ENCODE data around the gene CELSR1.

Gene CELSR1

DNA sequence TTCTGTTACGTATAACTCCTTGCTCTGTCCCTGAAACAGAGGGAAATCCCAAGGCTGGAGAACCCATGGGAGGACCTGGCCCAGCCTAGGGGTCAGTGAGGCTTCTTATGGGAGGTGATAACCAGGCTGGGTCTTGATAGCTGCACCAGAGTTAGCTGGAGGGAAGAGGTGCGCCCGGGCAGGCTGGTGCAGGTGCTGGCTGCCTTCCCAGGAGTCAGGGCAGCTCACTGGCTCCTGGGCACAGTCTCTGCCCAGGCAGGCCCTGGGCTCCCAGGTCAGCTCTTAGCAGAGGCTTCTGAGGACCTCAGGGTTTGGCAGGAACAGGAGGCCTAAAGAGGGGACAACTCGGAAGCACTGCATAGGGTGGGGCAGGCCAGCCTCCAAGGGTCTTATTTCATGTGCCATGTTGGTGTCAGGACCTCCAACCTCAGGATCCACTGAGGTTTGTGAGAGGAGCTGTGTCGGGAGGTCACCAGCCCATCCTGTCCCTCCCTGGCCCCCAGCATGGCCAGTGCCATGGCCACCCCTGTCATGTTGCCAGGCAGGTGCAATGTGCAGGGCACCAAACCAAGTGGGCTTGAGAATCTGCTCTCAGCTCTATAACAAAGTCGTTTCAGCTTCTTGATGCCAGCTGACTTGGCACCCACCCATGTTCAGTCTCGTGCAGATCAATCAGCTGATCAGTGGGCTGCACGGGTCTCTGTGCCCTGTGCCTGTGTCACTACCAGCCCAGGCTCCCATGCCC, 20.5 kb upstream of the CELSR1 start:
- DNase-seq (ENCODE audit: low spot score), result no peak

DNA sequence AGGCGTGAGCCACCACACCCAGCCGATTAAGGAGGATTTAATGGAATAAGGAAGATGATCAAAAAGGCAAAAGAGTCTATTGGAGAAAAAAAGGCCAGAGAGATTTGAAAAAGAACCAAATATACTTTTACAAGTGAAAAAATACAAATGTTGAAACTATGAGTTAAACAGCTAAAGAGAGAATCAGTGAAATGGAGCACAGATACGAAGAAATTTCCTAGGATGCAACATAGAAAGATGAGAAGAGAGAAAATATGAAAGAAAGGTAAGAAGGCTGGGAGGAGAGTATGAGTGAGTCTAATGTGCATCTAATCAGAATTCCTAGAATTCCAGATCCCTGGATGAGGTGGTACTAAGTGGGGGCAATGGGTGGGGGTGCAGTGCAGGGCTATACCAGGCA, 19.4 kb upstream of the CELSR1 start:
- DNase-seq (ENCODE audit: low spot score), result no peak

DNA sequence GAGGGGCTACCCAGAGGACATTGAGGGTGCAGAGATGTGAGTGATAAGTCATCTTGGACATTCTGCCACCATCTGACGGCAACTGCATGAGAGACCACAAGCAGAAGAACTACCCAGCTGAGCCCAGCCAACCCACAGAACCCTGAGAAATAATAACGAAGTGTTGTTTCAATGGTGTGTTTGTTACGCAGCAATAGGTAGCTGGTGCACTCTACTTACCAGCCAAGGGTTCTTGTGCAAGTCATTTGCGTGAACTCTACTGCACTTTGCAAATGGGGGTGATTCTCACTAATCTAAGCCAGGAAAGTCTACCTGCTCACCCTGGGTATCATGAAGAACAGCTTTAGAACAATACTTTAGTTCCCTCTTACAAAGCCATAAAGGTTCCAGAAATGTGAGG, 15.8 kb upstream of the CELSR1 start:
- no peak for DNase-seq (ENCODE audit: low spot score)

DNA sequence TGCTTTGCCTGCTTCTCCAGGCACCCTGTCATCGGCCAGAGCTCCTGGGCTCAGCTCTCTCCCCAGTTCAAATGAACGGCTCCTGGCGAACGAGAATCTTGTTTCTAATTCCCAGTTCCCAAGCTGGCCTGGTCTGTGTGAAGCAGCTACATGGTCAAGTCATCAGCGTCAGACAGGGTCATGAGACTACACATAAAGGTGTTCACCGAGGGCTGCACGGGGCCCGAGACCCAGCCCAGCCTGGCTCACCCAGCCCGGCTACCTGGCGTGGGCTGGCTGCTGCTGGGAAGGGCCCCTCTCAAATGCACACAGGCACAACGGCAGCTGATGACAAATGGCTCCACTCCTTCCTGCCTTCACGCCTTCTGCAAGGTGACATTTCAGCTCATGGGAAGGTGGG, 14.6 kb upstream of the CELSR1 start:
- no peak for DNase-seq (ENCODE audit: low spot score)

DNA sequence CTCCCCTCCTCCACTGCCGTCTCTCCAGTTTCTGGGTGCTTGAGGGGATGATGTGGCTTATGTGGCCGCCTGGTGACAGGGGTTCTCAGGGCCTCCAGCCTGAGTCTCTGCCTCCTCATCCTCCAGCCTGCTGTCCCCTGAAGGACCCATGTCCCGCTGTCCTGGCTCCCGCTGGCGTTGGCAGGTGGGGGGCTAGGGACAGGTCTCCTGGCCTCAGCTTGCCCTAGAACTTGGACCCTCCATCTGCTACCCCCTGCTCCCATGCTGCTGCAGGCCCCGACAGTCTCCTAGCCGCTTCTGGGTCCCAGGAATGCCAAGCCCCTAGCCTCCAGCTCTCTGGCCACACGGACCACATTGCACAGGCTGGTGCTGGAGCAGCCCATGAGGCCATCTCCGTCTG, 13.9 kb upstream of the CELSR1 start:
- no peak for DNase-seq (ENCODE audit: low spot score)

DNA sequence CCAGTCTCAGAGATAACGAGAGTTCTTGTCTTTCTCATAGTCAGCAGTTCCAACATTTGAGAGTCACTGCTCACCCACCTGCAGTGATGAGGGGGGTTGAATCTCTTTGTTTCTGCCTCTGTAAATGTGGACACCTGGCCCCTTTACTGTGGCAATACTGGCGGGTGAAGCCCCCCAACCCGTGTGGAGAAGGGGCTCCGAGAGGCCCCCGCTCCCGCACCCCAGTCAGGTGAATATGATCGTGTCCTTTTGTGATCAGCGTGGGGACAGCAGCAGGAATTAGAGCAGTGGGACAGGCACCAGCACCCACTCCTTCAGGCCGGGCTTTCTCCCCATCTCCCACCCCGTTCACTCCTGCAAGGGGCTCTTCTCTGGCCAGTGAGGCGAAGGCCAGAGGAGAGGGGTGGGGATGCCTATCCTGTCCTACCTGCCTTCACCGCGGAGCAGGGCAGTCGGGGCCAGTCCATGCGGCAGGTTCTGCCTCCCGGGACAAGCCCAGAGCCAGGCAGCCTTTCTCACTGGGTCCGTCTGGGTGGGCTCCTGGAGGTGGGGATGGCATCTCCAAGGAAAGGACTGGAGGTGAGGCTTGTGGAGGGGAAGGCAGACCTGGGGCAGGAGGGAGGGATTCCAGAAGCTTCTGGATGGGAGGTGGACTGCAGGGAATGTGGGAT, 12.7 kb upstream of the CELSR1 start:
- DNase-seq (ENCODE audit: low spot score), result no peak

DNA sequence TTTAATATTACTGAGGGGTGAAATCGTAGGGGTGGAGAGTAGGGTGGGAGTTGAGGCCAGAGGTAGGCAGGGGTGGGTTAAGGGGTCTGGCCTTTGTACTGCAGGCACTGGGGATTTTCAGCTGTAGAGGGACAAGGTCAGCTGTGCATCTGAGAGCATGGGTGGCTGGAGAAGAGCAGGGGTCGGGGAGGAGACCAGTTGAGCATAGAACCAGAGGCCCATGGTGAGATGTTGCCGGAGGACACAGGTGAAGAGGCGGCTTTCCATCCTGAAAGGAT, 12.1 kb upstream of the CELSR1 start:
- DNase-seq (ENCODE audit: low spot score), result no peak

DNA sequence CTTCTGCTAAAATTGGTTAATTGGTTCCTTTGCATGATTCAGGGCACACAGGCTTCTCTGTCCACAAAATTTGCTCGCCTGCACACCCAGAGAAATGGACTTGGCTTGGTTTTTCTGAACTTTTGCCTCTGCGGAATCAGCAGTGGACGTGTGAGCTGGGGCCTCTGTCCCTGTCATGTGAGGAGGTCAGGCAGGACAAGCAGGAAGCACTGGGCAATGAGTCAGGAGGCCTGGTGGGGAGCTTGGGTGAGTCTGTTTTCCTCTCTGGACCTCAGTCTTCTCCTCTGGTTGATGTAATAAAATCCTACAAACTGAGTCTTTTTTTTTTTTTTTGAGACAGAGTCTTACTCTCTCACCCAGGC, 10.4 kb upstream of the CELSR1 start:
- peak; percentile 93 for DNase-seq (ENCODE audit: low spot score)

DNA sequence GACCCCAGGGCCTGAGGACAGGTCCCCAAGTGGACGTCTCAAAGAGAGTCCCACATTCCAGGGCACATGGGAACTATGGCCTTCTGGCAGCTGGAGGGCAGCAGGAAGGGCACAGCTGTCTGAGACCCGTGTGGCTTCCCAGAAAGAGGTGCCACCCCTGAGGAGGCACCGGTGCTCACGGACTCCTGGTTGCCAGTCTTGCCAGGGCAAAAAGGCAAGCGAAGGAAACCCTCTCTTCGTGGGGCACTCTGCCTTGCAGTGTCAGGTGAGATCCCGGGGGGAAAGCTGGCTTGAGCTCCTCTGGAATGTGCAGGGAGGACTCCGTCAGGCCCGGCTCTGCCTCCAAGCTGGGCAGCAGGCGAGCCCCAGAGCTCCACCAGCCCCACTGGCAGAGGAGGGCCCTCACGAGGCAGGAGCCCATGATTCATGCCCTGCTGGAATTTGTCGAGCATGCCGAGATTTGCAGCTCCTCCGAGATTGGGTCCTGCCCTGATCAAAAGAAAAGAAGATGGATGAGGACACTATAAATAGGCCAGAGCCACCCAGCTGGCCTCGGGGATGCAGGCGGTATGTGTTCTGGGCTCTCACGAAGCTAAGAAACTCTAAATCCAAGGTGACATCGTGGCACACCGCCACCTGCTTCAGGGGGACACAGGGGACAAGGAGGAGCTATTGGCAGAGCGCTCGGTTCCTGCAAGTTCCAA, 9.9 kb upstream of the CELSR1 start:
- peak; percentile 95 for DNase-seq (ENCODE audit: low spot score)

DNA sequence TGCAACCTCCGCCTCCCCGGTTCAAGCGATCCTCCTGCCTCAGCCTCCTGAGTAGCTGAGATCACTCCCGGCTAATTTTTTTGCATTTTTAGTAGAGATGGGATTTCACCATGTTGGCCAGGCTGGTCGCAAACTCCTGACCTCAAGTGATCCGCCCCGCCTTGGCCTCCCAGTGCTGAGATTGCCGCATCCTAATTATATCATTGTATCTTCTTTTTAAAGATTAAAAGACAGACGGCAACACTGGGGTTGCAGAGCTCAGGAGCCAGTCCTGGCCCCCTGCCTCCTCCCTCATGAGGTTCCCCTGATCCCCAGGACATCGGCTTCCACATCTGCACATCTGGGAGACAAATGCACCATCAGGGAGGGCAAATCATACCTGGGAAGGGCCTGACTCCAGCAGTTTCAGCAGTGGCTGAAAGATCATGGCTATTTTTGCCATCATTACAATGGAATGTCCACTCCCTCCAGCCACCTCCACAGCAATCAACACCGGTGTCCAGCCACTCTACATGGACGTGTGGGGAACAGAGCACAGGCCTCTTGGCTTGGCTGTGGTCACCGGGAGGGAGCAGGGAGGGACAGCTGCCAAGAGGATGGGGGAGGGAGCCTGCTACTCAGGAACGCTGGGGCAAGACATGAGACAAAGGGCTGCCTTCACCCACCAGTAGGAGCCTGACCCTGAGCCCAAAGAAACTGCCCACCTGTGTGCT, 9.2 kb upstream of the CELSR1 start:
- peak; percentile 94 for DNase-seq (ENCODE audit: low spot score)

DNA sequence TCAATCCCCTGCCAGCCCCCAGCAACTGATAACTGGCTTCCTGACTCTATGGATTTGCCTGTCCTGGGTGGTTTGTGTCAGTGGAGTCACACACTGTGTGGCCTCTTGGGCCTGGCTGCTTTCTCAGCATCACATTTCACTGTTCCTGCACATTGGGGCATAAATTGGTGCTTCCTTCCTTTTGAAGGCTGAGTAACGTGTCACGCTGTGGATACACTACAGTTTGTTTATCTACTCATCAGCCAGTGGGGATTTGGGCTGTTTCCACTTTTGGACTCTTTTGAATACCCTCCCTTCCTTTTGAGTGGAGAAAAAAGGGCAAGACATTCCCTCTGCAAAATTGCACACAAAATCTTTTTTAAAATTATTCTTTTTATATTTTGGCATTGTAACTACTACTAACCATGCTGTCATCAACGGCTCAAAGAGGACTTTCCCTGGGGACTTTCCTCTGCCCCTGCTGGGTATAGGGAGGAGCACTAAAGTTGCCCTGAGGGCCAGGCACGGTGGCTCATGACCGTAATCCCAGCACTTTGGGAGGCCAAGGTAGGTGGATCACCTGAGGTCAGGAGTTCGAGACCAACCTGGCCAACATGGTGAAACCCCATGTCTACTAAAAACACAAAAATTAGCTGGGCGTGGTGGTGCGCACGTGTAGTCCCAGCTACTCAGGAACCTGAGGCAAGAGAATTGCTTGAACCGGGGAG, 7.8 kb upstream of the CELSR1 start:
- peak; percentile 71 for DNase-seq (ENCODE audit: low spot score)

DNA sequence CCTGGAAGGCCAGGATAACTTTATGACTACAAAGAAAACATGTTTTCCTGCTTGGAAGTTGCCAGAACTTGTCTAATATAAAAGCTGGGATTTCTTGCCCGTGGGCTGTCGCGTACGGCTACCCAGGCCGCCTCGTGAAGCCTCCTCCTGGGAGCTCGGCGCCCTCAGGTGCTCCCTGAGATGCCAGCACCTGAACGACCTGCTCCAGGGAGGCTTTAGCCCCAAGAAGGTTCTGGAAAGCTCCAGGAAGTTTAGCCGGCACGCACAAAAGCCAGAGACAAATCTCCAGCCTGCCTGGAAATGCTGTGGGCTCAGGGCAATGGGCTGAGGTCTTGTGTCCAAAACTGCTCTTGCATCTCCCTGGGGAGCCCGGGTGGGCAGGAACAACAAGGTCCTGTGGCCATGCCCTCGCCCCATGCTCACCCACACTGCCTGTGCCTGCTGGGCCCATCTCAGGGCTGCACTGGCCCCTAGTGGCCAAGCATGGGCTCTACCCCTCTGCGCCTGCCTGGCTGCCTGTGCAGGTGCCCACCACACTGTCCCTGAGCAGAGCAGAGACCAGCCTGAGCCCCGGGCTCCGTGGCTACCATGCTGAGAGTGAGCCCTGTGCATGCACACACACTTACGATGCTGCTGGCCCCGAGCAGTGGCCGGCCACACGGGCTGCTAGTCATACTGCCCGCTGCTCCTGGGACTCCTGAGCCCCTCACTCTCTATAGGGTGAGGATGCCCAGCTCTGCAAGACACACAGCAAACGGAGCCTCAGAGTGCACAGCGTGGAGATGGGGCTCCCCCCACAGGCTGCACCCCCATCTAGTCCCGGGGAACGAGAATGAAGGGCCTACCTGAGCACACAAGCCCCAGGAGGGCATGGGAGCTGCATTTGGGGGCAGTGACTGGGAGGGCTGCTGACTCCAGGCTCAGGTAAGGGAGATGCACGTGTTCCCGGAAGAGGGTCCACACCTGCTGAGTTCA, 4.9 kb upstream of the CELSR1 start:
- peak; percentile 82 for DNase-seq (ENCODE audit: low spot score)

DNA sequence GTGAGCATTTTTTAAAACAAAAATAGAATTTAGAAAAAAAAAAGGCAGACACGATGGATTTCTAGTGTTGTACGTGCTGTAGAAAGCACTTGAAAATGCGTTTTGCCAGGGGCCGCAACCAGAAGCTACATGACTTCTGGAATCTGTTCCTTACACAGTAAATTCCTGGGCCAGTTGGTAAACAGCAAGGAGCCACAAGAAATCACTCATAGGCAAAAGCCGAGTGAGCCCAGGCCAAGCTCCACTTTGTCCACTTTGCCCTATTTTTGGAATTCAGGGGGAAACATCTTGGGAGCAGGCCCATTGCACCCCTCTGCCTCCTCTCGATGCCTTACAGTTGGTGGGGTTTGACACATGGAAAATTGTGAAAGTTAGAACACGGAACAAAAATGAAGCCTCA, 4.1 kb upstream of the CELSR1 start:
- DNase-seq (ENCODE audit: low spot score), result no peak

DNA sequence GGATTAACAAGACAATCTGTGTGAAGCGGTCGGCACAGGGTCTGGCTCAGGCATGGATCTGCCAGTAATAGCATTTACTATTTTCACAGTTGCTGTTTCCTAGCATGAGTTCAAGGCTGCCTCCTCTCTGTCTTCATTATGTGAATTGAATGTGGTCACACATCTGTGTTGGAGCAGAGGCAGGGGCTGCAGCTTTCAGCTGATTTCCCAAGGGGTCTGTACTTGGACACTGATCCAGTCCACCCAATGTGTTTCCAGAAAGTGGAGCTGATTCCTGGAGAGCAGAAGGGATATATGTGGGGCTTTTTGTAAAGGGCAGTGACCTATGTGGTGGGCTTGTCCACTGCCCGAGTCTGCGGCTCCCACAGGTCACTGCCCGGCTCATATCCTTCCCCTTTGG, 3.5 kb upstream of the CELSR1 start:
- DNase-seq (ENCODE audit: low spot score), result no peak

DNA sequence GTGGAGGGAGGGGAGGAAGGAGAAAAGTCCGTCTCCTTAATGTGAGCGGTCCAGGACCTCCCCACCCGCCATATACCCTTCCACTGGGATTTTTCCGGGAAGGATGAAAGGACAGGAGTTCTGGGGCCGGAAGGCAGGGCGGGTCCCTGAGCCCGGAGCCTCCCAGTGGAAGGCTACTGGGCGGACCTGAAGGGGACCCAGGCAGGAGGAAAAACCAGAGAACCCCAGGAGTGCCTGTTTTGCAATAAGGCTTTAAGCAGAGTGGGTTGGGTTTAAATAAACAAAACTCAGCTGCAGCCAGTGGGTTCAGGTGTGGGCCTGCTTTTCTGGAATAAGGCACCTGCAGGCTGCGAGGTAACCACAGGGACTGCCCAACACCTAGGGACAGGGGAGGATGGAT, 1.7 kb upstream of the CELSR1 start:
- peak; percentile 37 for DNase-seq (ENCODE audit: low spot score)

DNA sequence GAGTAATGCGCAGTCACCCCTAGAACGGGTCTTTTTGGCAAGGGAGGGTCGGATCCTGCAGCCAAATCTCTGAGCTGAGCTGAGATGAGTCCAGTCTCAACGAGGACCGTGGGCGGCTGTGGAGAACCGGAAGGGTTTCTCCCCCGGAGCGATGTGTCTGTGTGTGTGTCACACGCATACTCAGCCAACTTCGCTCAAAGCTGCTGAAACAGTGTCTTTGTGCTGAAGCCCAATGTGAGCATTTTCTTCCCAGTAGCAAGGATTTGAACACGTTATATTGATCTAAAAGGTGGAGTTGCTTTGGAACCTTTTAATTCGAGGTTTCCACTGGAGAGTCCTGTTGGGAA, 1.4 kb upstream of the CELSR1 start:
- peak; percentile 77 for DNase-seq (ENCODE audit: low spot score)

DNA sequence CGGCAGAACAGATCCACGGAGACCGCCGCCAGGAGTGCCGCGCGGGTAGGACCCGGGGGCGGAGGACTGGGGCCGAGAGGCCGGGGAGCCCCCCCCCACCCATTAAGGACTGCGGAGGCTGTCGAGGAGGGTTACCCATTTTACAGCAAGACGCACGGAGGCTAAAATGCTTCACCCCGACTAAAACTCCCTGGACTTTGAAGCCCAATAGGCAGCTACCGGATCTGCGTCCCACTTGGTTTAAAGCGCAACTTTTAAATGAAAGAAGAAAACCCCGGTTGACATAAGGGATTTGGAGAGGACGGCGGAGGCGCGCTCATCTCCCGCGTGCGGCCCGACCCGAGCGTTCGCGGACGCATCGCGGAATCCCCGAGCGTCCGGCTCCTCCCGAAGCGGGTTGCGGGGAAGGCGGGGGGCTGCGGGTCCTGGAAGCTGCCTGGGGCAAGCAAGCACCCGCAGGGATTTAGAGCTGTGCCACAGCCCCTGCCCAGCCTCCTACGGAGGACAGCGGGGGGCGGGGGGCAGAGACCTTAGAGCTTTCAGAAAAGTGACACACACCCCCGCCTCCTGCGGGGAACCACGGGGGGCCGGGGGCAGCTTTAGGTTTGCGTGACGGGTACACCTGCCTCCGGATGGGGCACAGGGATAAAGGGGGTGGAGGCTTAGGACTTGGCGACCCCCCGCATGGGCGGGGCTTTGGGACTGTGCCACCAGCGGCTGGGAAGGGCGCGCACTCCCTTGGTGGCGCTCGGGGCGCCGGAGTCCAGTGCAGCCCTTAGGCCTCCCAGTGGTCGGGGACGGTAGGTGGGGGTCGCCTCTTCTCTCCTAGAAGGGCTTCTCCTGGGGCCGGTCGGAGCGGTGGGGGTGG, 760 bp upstream of the CELSR1 start:
- peak; percentile 73 for DNase-seq (ENCODE audit: low spot score)

DNA sequence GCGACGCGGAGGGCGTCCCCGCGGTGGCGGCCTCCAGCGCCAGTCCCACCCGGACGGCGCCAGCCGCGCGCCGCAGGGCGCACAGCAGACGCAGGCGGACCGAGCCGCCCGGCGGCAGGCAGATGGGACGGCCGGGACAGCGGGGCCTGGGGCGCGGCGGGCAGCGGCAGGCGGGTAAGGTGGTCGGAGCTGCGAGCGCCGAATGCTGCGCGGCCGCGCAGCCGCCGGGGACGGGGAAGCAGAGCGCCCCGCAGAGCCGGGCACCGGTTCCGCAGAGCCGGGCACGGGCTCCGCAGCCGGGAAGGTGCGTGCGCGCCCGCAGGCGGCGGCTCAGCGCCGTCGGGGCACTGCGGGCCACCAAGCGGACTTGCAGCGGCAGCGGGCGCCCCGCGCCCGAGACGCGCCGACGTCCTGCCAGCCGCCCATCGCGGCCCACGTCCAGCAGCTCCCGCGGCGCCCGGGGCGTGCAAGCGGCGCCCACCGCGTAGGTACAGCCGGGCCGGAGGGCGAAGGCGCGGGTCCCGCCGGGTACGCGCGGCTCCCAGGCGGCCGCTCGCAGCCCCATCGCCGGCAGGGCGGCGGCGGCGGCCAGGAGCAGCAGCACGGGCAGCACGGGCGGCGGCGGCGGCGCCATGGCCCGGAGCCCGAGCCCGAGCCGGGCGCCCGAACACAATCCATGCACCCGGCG, 739 bp downstream of the CELSR1 start:
- peak; percentile 45 for DNase-seq (ENCODE audit: low spot score)

DNA sequence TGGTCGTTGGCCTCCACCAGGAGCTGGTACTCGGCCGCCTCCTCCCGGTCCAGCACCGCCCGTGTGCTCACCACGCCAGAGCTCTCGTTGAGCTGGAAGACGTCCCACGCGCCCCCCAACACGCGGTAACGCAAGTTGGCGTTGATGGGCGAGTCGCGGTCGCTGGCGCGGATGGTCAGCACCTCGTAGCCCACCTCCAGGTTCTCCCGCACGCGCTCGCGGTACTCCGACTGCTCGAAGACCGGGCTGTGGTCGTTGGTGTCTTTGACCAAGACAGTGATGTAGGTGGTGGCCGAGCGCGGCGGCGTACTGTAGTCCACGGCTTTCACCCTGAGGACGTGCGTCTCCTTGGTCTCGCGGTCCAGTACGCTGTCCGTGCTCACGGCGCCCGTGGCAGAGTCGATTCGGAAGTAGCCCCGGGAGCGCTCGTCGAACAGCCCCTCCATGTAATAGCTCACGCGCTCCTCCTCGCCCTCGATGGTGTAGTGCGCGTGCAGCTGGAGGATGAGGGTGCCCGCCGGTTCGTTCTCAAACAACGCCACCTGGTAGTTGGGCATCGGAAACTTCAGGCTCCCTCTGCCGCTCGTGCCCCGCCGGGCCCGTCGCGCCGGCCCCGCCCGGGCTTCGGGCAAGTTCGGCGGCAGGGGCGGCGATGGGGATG, 1.4 kb downstream of the CELSR1 start:
- DNase-seq (ENCODE audit: low spot score), result no peak

Measured in kidney tubule cell (primary cell).